K562 treated with DMSO at 1 percent for 48 hours (cell line): ENCODE data around the gene ZNRD2. TPM values are rescaled to one million over a fixed set of nuclear protein-coding genes. Genes with fewer than 3 reads are reported as not detected.

ENCODE experiments used
- total RNA-seq: library from RNA; unstranded; fragments of 300-600 nt; gene quantifications from 2 replicates; pipeline ENCODE4 v1.2.3, GENCODE V29; 2022; ENCODE audit warnings: low replicate concordance; ENCODE audit errors: extremely low read depth

The ZNRD2 gene
- total RNA-seq: not detected in 2 replicates

GRCh38 chr11:65569973-65570918, at the start of gene ZNRD2:
ZNRD2 (plus strand) TSS chr11:65570477; CDS start chr11:65570492, 15 bp downstream.

GRCh38 chr11:65524741-65525545, 45.3 kb upstream of the ZNRD2 start, which contains the start of gene SCYL1:
SCYL1 (plus strand) TSS chr11:65525083; CDS start chr11:65525154, 71 bp downstream.

GRCh38 chr11:65558002-65558929, 12.0 kb upstream of the ZNRD2 start, which contains the start of gene LTBP3:
LTBP3 (minus strand) TSS chr11:65558359; CDS start chr11:65557959, 400 bp downstream.

GRCh38 chr11:65572356-65573051, 2.2 kb downstream of the ZNRD2 start, which contains the start of gene FAM89B:
FAM89B (plus strand) TSS chr11:65572538; CDS start chr11:65572670, 132 bp downstream.

GRCh38 chr11:65575568-65576231, 5.4 kb downstream of the ZNRD2 start, which contains the start of gene EHBP1L1:
EHBP1L1 (plus strand) TSS chr11:65576053; CDS start chr11:65576303, 250 bp downstream.

GRCh38 chr11:65595543-65596281, 25.4 kb downstream of the ZNRD2 start, which contains the start of gene KCNK7:
KCNK7 (minus strand) TSS chr11:65595800; CDS start chr11:65595772, 28 bp downstream.

GRCh38 chr11:65615229-65615949, 45.1 kb downstream of the ZNRD2 start, which contains the start of gene PCNX3:
PCNX3 (plus strand) TSS chr11:65615776; CDS start chr11:65616312, 536 bp downstream.

Other genes with a start within 250 kb of the ZNRD2 start
- gene DPF2, start 236.6 kb upstream of the ZNRD2 start, total RNA-seq: 1,832 TPM in 1 of 2 replicates, not detected in the other
- not detected in 2 replicates for gene TIGD3, start 215.7 kb upstream of the ZNRD2 start, total RNA-seq
- gene SLC25A45, start 187.8 kb upstream of the ZNRD2 start, total RNA-seq: not detected in 2 replicates
- gene FRMD8, start 183.8 kb upstream of the ZNRD2 start, total RNA-seq: not detected in 2 replicates
- gene NEAT1, start 147.7 kb upstream of the ZNRD2 start, total RNA-seq: 149 TPM in 1 of 2 replicates, not detected in the other
- gene MALAT1, start 71.4 kb upstream of the ZNRD2 start, total RNA-seq: not detected in 2 replicates
- not detected in 2 replicates for gene SCYL1, start 45.4 kb upstream of the ZNRD2 start, total RNA-seq
- not detected in 2 replicates for gene LTBP3, start 12.1 kb upstream of the ZNRD2 start, total RNA-seq
- not detected in 2 replicates for gene FAM89B, start 2.1 kb downstream of the ZNRD2 start, total RNA-seq
- not detected in 2 replicates for gene EHBP1L1, start 5.6 kb downstream of the ZNRD2 start, total RNA-seq
- gene KCNK7, start 25.3 kb downstream of the ZNRD2 start, total RNA-seq: not detected in 2 replicates
- 226 TPM in 1 of 2 replicates, not detected in the other for gene MAP3K11, start 43.7 kb downstream of the ZNRD2 start, total RNA-seq
- not detected in 2 replicates for gene PCNX3, start 45.3 kb downstream of the ZNRD2 start, total RNA-seq
- 104 TPM in 1 of 2 replicates, not detected in the other for gene SIPA1, start 67.6 kb downstream of the ZNRD2 start, total RNA-seq
- not detected in 2 replicates for gene RELA, start 92.4 kb downstream of the ZNRD2 start, total RNA-seq
- gene KAT5, start 141.8 kb downstream of the ZNRD2 start, total RNA-seq: not detected in 2 replicates
- not detected in 2 replicates for gene RNASEH2C, start 150.3 kb downstream of the ZNRD2 start, total RNA-seq
- gene AP5B1, start 210.5 kb downstream of the ZNRD2 start, total RNA-seq: not detected in 2 replicates
- not detected in 2 replicates for gene OVOL1, start 216.6 kb downstream of the ZNRD2 start, total RNA-seq